ENCODE measurements around the gene POMP.
"Not testable (repeated sequence)": the region's sequence is repeated elsewhere in the genome, so short reads cannot be mapped to it uniquely, and the experiment has no call there.

POMP gene

DNA sequence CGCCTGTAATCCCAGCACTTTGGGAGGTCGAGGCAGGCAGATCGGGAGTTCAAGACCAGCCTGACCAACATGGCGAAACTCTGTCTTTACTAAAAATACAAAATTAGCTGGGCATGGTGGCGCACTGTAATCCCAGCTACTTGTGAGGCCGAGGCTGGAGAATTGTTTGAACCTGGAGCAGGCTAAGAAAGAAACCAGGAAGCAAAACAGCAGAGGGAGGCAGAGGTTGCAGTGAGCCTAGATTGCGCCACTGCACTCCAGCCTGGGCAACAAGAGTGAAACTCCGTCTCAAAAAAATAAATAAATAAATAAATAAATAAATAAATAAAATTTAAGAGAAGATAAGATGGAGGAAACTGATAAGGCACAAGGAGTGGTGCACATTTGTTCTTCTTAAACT, 24.2 kb downstream of the POMP start:
- intact Hi-C loops (cut with DNase I); DNase-seq: not testable (repeated sequence)

DNA sequence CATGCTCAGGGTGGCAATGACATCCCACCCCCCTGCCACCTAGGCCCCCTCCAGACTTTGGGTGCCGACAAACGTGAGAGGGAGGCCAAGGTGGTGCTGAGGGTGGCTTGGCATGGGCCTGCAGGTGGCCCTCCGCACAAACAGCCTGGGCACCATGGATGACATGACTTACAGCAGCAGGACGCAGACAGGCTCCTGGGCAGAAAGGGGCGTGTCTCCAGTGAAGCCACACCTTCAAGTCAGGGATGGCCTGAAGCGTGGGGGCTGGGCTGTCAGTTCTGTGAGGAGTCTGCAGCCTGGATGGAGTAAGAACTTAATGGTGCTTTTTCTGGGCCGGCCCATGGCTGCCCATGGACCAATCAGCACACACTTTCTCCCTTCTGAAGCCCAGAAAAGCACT, 25.3 kb downstream of the POMP start:
- no peak for DNase-seq
- intact Hi-C loops (cut with DNase I): no loop called here

DNA sequence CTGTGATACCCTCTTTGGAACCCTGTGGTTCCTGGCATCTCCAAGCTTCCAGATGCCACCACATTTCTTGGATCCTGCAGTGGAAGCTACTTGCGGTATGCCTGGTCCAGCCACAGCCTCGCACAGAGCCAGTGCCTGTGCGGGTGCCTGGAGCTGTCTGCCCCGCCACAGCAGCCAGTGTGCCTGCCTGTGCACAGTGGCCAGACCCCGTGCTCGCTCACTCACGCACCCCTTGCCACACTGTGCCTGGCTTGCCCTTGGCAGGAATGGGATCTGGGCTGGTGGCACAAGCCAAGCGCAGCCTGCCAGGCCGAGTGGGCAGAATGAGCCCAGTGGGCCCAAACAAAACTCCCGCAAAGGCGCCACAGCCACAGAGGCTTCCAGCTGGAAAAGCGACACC, 26.2 kb downstream of the POMP start:
- no peak for DNase-seq
- intact Hi-C loops (cut with DNase I): no loop called here

DNA sequence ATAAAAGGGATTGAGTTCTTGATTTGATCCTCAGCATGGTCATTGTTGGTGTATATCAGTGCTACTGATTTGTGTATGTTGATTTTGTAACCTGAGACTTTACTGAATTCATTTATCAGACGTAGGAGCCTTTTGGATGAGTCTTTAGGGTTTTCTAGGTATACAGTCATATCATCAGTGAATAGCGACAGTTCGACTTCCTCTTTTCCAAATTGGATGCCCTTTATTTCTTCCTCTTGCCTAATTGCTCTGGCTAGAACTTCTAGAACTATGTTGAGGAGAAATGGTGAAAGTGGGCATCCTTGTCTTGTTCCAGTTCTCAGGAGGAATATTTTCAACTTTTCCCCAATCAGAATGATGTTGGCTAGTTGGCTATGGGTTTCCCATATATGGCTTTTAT, 27.0 kb downstream of the POMP start:
- intact Hi-C loops (cut with DNase I): no loop called here
- DNase-seq: no peak

DNA sequence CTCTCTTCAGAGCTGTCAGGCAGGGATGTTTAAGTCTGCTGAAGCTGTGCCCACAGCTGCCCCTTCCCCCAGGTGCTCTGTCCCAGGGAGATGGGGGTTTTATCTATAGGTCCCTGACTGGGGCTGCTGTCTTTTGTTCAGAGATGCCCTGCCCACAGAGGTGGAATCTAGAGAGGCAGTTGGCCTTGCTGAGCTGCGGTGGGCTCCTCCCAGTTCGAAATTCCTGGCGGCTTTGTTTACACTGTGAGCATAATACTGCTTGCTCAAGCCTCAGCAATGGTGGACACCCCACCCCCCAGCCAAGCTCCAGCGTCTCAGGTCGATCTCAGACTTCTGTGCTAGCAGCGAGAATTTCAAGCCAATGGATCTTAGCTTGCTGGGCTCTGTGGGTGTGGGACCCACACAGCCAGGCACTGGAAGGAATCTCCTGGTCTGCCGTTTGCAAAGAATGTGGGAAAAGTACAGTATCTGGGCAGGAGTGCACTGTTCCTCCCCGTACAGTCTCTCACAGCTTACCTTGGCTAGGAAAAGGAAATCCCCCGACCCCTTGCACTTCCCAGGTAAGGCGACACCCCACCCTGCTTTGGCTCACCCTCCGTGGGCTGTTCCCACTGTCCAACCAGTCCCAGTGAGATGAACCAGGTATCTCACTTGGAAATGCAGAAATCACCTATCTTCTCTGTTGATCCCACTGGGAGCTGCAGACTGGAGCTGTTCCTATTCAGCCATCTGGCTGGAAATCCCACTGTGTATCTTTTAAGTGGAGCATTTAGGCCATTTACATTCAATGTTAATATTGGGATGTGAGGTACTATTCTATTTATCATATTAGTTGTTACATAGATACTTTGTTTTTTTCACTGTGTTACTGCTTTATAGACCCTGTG, 34.9 kb downstream of the POMP start:
- intact Hi-C loops (cut with DNase I); DNase-seq: not testable (repeated sequence)

DNA sequence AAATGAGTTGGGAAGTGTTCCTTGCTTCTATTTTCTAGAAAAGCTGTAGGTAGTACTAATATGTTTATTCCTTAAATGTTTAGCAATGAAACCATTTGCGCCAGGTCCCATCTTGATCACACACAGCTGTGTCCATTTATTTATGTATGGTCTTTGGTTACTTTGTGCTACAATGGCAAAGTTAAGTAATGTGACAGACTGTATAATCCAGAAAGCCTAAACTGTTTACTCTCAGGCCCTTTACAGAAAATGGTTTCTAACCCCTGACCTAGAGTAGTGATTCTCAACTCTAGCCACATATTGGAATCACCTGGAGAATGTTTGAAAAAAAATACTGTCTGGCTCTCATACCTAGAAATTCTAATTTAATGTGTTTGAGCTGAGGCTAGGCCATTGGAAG, 38.5 kb downstream of the POMP start:
- intact Hi-C loops (cut with DNase I): no loop called here
- DNase-seq: no peak

DNA sequence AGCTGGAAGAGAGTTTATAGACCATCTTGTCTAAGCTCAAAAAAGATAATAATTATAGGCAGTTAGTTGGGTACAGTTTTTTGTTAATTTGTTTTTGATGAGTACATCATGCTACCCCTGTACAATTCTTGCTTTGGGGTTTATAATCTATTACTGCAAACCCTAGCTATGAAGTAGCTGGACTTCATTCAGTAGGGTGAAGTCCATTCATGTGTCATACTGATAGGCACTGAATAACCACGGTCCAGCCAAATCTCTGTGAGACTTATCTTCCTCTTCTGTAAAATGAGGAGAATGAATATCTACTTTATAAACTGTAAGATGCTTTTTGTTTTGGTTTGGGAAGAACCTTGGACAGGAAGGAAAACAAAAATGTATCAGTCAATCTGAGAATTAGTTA, 40.3 kb downstream of the POMP start:
- intact Hi-C loops (cut with DNase I): no loop called here
- DNase-seq: no peak

DNA sequence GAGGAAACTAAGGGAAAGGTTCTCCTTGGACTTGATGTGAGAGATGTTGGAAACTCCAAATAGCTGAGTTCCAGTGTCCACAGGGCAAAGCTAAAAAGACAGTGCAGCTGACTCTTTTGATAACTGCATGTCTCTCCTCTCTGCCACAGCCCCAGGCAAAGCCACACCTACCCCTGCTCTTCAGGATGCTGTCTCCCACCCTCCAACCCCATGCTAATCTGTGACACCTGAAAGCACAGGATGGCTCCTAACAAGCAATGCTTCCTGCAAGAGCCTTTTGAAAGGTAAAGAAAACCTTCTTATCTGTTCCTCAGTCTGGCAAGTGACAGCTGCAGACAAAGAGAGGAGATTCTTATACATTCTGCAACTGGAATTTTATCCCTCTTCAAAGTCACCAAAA, 45.4 kb downstream of the POMP start:
- no peak for DNase-seq
- intact Hi-C loops (cut with DNase I): no loop called here

DNA sequence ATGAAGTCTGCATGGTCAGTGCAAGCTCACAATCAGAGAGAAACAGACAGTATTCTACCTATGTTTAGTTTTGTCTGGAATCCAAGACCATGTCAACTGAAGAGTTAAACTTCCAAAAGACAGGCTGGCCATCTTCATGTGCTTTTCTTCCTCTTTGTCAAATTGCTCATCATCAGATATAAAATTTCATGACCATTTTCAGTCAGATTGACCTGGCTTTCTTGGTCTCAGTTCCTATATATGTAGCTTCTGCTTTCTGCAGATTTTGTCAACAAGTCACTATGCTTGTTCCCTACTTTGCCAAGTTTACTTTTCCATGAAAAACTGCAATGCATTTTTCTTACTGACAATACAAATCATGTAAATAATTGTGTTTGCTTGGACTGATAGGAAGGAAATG, 46.0 kb downstream of the POMP start:
- no peak for DNase-seq

DNA sequence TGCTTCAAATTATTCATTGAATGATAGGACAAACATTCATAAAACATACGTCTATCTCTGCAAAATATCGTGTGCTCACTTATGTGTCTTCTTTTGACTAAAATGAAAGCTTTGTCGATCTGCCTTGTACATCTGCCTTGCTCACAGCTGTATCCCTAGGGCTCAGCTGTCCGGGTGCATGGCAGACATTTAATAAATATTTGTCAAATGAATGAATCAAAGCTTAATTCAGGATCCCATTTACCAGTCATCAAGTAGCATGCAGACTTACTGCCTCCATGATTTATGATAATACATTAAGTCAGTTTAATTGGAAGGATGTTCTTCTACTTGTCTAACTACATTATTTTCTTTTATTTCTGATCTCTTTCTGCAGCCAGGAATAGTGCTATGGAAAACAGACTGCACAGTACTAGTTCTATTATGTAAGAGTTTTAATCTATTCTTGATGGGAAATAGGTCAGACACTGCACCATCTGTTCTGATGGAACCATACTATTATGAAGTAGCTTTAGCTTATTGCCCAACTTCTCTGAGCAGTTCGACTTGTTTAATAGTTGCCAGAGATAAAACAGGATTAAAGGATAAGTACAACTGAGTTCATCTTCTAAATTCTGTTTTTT, 46.6 kb downstream of the POMP start:
- no peak for DNase-seq
- intact Hi-C loops (cut with DNase I): no loop called here

More for the DNA sequence above, 46.0 kb downstream of the POMP start:
- intact Hi-C loops (cut with DNase I): no loop called here

DNA sequence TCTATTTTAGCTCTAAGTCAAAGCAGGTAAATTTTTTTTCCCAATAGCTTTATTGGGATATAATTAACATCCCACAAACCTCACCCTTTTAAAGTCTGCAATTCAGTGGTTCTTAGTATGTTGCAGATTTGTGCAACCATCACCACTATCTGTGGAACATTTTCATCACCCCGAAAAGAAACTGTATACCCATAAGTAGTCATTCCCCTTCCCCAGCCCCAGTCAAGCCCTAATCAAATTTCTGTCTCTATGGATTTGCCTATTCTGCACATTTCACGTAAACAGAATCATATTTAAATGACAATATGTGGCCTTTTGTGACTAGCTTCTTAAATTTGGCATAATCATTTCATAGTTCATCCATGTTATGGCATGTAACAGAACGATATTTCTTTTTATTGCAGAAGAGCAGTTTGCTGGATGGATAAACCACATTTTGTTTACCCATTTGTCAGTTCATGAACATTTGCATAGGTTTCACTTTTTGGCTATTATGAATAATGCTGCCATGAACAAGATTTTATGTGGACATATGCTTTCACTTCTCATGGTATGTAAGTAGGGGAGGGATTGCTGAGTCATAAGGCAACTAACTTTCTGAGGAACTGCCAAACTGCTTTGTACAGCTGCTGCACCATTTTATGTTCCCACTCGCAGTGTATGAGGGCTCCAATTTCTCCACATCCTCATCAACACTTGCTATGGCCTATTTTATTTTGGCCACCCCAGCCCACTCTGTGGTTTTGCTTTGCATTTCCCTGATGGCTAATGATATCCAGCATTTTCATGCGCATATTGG, 48.9 kb downstream of the POMP start:
- DNase-seq: no peak
- intact Hi-C loops (cut with DNase I): no loop called here

DNA sequence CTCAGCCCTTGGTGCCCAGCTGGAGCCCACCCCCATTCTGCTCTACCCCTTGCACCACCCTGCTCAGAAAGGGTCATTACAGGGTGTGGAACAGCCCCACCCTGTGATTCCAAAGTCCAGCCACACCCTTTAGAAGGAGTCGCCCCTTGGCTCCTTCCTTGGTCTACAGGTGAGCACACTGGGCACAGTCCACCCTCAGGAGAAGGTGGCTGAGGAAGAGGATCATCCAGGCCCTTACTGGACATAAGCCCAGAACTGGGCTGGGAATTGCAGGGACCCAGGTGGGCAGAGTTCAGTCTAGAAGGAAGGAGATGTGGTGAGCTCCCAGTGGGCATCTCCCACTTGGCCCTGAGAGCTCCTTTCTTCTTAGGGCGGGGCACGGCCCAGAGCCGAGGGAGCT, 51.2 kb downstream of the POMP start:
- intact Hi-C loops (cut with DNase I): loop anchor here (10.0 kb wide), 1 partner anchor 45 kb away; no protein-coding TSS in a partner anchor
- DNase-seq: no peak

DNA sequence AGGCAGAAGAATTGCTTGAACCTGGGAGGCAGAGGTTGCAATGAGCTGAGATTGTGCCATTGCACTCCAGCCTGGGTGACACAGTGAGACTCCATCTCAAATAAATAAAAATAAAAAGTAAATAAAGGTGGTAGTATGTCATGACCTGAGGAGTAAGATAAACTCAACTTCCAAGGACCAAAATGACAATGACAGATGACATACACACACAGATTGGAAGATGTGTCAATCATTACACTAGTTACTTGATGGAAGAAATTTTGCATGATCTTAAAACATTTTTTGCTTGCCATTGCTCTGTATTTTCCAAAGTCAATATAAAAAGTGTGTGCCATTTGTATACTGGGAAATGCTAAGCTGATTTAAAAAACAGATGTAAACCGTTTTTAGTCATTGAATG, 55.7 kb downstream of the POMP start:
- intact Hi-C loops (cut with DNase I): loop anchor here (10.0 kb wide), 1 partner anchor 50 kb away; no protein-coding TSS in a partner anchor
- no peak for DNase-seq

DNA sequence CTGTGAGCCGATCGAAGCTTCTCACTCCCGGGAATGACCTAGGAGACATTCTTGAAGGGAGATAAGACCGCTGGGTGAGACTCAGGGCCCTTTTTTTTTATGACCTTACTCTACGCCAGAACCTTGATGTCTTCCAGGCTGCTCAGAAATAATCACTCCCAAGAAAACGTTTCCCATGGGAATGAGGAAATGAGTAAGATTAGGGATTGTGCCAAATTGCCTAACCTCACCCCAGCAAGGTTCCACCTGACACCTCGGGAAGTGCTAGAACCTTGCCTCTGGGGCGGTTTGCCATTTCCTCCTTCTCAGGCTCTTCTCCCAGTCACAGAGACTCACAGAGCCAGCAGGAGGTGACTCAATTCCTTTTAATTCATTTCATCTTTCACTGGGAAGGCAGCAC, 57.6 kb downstream of the POMP start:
- intact Hi-C loops (cut with DNase I): loop anchor here (10.0 kb wide), 1 partner anchor 52 kb away; no protein-coding TSS in a partner anchor
- DNase-seq: no peak

DNA sequence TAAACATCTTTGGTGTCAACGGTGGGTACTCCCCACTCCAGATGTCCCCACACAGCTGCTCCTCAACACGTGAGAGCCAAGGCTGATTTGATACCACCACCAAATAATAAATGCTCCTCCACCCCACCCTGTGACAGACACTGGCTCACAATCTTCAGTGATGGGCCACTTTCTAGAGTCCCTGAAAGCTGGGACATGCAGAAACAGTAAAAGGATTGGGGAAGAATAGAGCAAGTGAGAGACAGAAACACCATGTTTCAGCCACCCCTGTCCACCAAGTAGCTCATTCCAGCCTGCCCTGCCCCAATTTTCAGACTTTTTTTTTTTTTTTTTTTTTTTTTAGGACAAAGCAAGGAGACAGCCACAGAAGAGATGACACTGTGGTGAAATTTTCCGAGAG, 58.2 kb downstream of the POMP start:
- no peak for DNase-seq
- intact Hi-C loops (cut with DNase I): loop anchor here (10.0 kb wide), 1 partner anchor 52 kb away; no protein-coding TSS in a partner anchor

DNA sequence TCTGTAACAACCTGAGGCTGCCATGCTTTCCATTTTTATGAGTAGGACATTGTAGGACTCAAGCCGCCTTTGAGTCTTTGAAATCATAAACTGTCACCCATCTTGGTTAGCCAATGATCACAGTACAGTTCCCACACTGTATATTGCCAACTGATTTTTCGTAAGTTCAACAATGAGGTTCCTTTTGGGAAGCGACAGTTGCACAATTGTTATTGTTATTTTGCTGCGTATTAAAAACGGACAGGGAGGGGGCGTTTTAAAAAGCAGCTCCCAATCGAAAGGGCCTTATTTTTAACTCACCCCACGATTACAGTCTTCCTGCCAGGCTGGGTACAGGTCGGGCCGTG, 59.2 kb downstream of the POMP start:
- intact Hi-C loops (cut with DNase I): loop anchor here (10.0 kb wide), 1 partner anchor 53 kb away; no protein-coding TSS in a partner anchor

DNA sequence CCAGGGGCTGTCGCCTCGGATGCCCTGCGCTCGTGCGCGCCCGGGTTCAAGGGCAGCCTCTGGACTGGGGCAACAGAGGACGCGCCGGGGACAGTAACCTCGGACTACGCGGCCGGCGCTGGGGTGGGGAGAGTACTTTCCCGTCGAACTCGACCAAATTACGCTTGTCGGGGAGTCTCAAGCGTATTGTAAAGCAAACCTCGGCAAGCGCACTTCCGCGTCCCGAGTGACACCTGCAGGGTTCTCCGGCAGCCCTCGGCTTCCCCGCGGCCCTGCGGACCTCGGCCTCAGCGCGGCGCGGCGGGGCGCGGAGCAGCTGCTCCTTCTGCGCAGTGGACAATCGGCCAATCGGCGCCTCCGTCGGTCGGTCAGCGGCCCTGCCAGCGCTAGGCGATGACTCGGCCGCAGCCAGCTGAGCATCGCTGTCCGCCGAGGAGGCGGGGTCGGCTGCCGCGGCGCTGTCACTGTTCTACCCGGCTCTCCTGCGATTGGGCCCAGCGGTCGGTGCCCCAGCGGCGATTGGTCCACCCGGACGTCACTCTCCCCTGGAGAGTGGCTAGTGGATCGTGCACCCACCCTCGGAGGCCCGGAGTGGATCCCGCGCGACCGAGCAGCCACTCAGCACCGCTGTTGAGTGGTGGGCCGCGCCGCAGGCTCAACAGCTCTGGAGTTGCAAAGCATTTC, 59.8 kb downstream of the POMP start, which contains the start of gene SLC46A3:
SLC46A3 (minus strand) TSS at position 428 of the 684 bp plus-strand sequence. CDS start 972 bp downstream, outside the sequence.
- intact Hi-C loops (cut with DNase I): loop anchor here (10.0 kb wide), 1 partner anchor 54 kb away; no protein-coding TSS in a partner anchor
- DNase-seq: peak; percentile 97 to 100 (median 99)

More for the DNA sequence above, 59.2 kb downstream of the POMP start:
- peak in 3 of 42 donors; percentile 2 to 21 (median 18) for DNase-seq

DNA sequence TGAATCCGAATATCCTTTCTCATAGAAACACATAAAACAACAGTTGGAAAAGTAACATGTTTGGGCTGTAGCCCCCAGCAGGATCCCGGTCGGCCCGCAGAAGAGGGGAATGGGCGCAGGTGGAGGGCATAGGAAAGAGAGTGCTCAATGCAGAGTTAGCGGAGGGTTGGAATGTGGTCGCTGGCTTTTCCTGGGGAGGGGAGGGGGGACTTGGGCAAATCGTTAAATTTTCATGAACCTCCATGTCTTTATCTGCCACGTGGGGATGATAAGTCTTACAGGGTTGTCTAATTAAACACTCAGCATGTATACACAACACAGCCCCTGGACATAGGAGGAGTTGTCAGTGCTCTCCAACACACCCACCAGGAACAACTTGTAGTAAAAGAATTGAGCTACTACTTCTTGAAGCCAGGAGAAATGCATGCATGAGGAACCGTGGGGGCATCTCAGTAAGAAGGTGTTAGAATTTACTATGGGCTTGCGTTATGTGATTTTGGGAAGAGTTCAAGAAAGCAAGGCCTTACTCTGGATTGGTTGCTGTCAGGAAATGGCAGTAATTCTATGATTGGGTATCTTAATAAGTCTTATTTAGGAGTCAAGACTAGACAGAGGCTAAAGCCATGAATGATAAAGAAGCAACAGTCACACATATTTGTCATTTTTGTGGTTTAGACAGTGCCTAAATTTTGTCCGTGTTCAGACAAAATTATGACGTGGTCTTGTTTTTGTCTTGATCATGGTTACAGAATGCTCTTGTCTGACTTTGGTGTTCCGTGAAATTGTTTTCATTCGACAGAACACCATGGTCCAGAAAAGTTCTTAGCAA, 60.5 kb downstream of the POMP start:
- intact Hi-C loops (cut with DNase I): loop anchor here (10.0 kb wide), 1 partner anchor 55 kb away; no protein-coding TSS in a partner anchor
- DNase-seq: no peak
